Neural cell (in vitro differentiated cells): ENCODE data around the gene SEPTIN2. TPM values are rescaled to one million over a fixed set of nuclear protein-coding genes. Genes with fewer than 3 reads are reported as not detected.

Experiments
- H2AFZ ChIP-seq: fragments of 200-600, 300-800 bp; sonication (generic), shearing (Covaris generic); 2 replicates; pipeline ENCODE4 v1.6.0; 2014; ENCODE audit warnings: low read depth, mild to moderate bottlenecking, antibody characterized with exemption, low read length, moderate library complexity
- H3F3A ChIP-seq: fragments of 200-600 bp; shearing (Covaris generic); 2 replicates; pipeline ENCODE4 v1.6.1; 2016; ENCODE audit warnings: mild to moderate bottlenecking, moderate library complexity, mixed read lengths, antibody characterized with exemption, low read length; ENCODE audit not compliant: insufficient read depth, poor library complexity, severe bottlenecking
- H3K27ac ChIP-seq: fragments of 200-600, 300-800 bp; sonication (generic), shearing (Covaris generic); 2 replicates; pipeline ENCODE4 v1.5.1; 2014; ENCODE audit warnings: mild to moderate bottlenecking, low read length, moderate library complexity
- H3K27me3 ChIP-seq: fragments of 300-800, 200-600 bp; sonication (generic), shearing (Covaris generic); 2 replicates; pipeline ENCODE4 v1.6.0; 2014; ENCODE audit warnings: mild to moderate bottlenecking, low read depth, low read length, moderate library complexity; ENCODE audit not compliant: insufficient read depth
- H3K36me3 ChIP-seq: fragments of 300-800, 200-600 bp; sonication (generic), shearing (Covaris generic); 2 replicates; pipeline ENCODE4 v1.5.1; 2014; ENCODE audit warnings: mild to moderate bottlenecking, antibody characterized with exemption, low read length, moderate library complexity; ENCODE audit not compliant: insufficient read depth
- H3K4me2 ChIP-seq: fragments of 300-800, 200-600 bp; sonication (generic), shearing (Covaris generic); 2 replicates; pipeline ENCODE4 v1.6.0; 2014; ENCODE audit warnings: mild to moderate bottlenecking, low read length
- H3K4me3 ChIP-seq: fragments of 300-800, 200-600 bp; sonication (generic), shearing (Covaris generic); 2 replicates; pipeline ENCODE4 v1.5.1; 2014; ENCODE audit warnings: mild to moderate bottlenecking, low read length, moderate library complexity
- H3K79me2 ChIP-seq: fragments of 200-600 bp; shearing (Covaris generic); replicated peaks from 2 replicates; pipeline ENCODE4 v1.6.0; 2014; ENCODE audit warnings: mild to moderate bottlenecking, low read length, moderate library complexity; ENCODE audit not compliant: insufficient read depth
- H3K9ac ChIP-seq: fragments of 300-800, 200-600 bp; sonication (generic), shearing (Covaris generic); 2 replicates; pipeline ENCODE4 v1.6.1; 2016; ENCODE audit warnings: mild to moderate bottlenecking, low read length, mixed read lengths
- H3K9me2 ChIP-seq: fragments of 200-600 bp; shearing (Covaris generic); 2 replicates; pipeline ENCODE4 v1.6.1; 2016; ENCODE audit warnings: mild to moderate bottlenecking, low read length, mixed read lengths; ENCODE audit not compliant: insufficient read depth
- H3K9me3 ChIP-seq: fragments of 200-600, 300-800 bp; sonication (generic), shearing (Covaris generic); 2 replicates; pipeline ENCODE4 v1.6.1; 2016; ENCODE audit warnings: mild to moderate bottlenecking, mixed run types, low read length, moderate library complexity, mixed read lengths
- H4K20me1 ChIP-seq: fragments of 200-600 bp; shearing (Covaris generic); 2 replicates; pipeline ENCODE4 v1.6.1; 2016; ENCODE audit warnings: mild to moderate bottlenecking, mixed run types; ENCODE audit not compliant: insufficient read depth
- EP300 ChIP-seq: fragments of 450-650 bp; conservative IDR thresholded peaks from 2 replicates; pipeline ENCODE4 v1.6.1; 2014; ENCODE audit warnings: antibody characterized with exemption, mild to moderate bottlenecking, moderate library complexity; ENCODE audit not compliant: poor library complexity, severe bottlenecking
- EZH2 ChIP-seq: fragments of 200-600, 300-800 bp; shearing (Covaris generic), sonication (generic); IDR thresholded peaks from 2 replicates; pipeline ENCODE4 v1.6.1; 2014; ENCODE audit warnings: antibody characterized with exemption, low read length, borderline replicate concordance, mild to moderate bottlenecking; ENCODE audit not compliant: insufficient read depth, poor library complexity, severe bottlenecking
- MXI1 ChIP-seq: fragments of 450-650 bp; conservative IDR thresholded peaks from 2 replicates; pipeline ENCODE4 v1.6.1; 2014; ENCODE audit warnings: antibody characterized with exemption, mild to moderate bottlenecking; ENCODE audit not compliant: poor library complexity, severe bottlenecking
- POLR2AphosphoS5 ChIP-seq: IDR thresholded peaks from 2 replicates; pipeline ENCODE4 v1.6.1; 2012
- RAD21 ChIP-seq: fragments of 450-650 bp; conservative IDR thresholded peaks from 2 replicates; pipeline ENCODE4 v1.6.1; 2014; ENCODE audit warnings: antibody characterized with exemption, mild to moderate bottlenecking, moderate library complexity
- REST ChIP-seq: IDR thresholded peaks from 2 replicates; pipeline ENCODE4 v1.6.1; 2012; ENCODE audit warnings: borderline replicate concordance
- SMC3 ChIP-seq: fragments of 450-650 bp; conservative IDR thresholded peaks from 2 replicates; pipeline ENCODE4 v1.6.1; 2014; ENCODE audit warnings: antibody characterized with exemption, mild to moderate bottlenecking, moderate library complexity; ENCODE audit not compliant: poor library complexity
- TAF1 ChIP-seq: IDR thresholded peaks from 2 replicates; pipeline ENCODE4 v1.6.1; 2012; ENCODE audit warnings: low read depth
- polyA plus RNA-seq: library from polyadenylated mRNA; depleted of rRNA; stranded (reverse); fragments of >200 nt; gene quantifications from 2 replicates; pipeline ENCODE4 v1.2.3, GENCODE V29; 2014
- TF ChIP-seq, protein P1 (sequence below): fragments of 450-650 bp; IDR thresholded peaks from 2 replicates; pipeline ENCODE4 v1.5.1; 2014; ENCODE audit warnings: antibody characterized with exemption, mild to moderate bottlenecking, moderate library complexity; ENCODE audit not compliant: poor library complexity, severe bottlenecking

Gene SEPTIN2
- polyA plus RNA-seq, 1 donor from 2014 or later, result 467 TPM

DNA sequence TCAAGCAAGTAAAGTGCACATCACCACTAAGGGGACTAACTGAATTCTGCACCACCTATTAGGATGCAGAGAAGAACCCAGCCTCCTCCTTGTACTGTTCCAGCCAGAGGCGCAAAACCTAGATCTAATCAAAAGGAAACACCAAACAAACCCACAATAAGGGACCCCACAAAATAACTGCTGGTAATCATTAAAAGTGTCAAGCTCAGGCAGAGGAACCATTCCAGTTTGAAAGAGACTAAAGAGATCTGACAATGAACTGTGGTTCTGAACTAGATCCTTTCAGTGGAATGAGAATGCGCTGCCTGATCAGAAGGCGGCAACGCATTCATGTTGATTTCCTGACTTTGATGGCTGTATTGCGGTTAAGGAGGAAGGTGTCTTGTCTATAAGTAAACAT is 17.1 kb upstream of the SEPTIN2 start:
- H3K4me3 ChIP-seq, result no peak overlapping the region
- H3K79me2 ChIP-seq, result peaks cover 8% of the 10 kb centered on the region
- H3K9ac ChIP-seq, result no peak overlapping the region
- H4K20me1 ChIP-seq, result no peaks in the 10 kb centered on the region
- H3K4me2 ChIP-seq, result no peak overlapping the region
- no peaks in the 10 kb centered on the region for H3K9me2 ChIP-seq
- H3K9me3 ChIP-seq, result no peaks in the 10 kb centered on the region
- H3K36me3 ChIP-seq, result no peaks in the 10 kb centered on the region
- TF ChIP-seq EP300 (no peak), TAF1 (no peak), SMC3 (no peak), REST (no peak), EZH2 (no peak), RAD21 (no peak), MXI1 (no peak)
- H3K27me3 ChIP-seq, result no peaks in the 10 kb centered on the region
- H2AFZ ChIP-seq, result no peak overlapping the region
- no peaks in the 10 kb centered on the region for H3F3A ChIP-seq
- H3K27ac ChIP-seq, result no peak overlapping the region

GRCh38 chr2:241300000-241300399 is 15.7 kb upstream of the SEPTIN2 start:
- Histone ChIP-seq H3K9ac (no peak overlapping the region), H2AFZ (no peak overlapping the region), H3K27me3 (no peaks in the 10 kb centered on the region), H3K79me2 (peaks cover 14% of the 10 kb centered on the region), H3K36me3 (no peaks in the 10 kb centered on the region), H3K9me2 (no peaks in the 10 kb centered on the region), H3K4me2 (no peak overlapping the region), H3K9me3 (no peaks in the 10 kb centered on the region), H4K20me1 (no peaks in the 10 kb centered on the region), H3K4me3 (no peak overlapping the region), H3K27ac (no peak overlapping the region), H3F3A (no peaks in the 10 kb centered on the region)
- no peak for TF ChIP-seq SMC3
- no peak for TF ChIP-seq EZH2
- TF ChIP-seq RAD21, result no peak
- TF ChIP-seq REST, result no peak
- TF ChIP-seq TAF1, result no peak
- TF ChIP-seq POLR2AphosphoS5, result no peak
- TF ChIP-seq MXI1, result no peak
- TF ChIP-seq, protein P1, sequence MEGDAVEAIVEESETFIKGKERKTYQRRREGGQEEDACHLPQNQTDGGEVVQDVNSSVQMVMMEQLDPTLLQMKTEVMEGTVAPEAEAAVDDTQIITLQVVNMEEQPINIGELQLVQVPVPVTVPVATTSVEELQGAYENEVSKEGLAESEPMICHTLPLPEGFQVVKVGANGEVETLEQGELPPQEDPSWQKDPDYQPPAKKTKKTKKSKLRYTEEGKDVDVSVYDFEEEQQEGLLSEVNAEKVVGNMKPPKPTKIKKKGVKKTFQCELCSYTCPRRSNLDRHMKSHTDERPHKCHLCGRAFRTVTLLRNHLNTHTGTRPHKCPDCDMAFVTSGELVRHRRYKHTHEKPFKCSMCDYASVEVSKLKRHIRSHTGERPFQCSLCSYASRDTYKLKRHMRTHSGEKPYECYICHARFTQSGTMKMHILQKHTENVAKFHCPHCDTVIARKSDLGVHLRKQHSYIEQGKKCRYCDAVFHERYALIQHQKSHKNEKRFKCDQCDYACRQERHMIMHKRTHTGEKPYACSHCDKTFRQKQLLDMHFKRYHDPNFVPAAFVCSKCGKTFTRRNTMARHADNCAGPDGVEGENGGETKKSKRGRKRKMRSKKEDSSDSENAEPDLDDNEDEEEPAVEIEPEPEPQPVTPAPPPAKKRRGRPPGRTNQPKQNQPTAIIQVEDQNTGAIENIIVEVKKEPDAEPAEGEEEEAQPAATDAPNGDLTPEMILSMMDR, result no peak
- no peak for TF ChIP-seq EP300
